K562 (cell line): Measurements from ENCODE around the gene ODC1. TPM values are rescaled to one million over a fixed set of nuclear protein-coding genes. Genes with fewer than 3 reads are reported as not detected.

Source experiments
- ARID2 ChIP-seq: fragments of 450-650 bp; IDR thresholded peaks from 2 replicates; pipeline ENCODE4 v1.6.1; 2017; ENCODE audit warnings: antibody characterized with exemption, mild to moderate bottlenecking
- CBX3 ChIP-seq, 2 experiments: IDR thresholded peaks; 1 replicate in 1 of 2; 2 replicates in 1 of 2; pipeline ENCODE4 v1.6.1; 2012; ENCODE audit warnings: inconsistent platforms in 2 of 2, low read length in 2 of 2, borderline replicate concordance in 1 of 2, control low read depth in 1 of 2
- CHD4 ChIP-seq: fragments of 200-600 bp; sonication (generic); IDR thresholded peaks from 3 replicates; pipeline ENCODE4 v1.6.1; 2012; ENCODE audit warnings: low read depth, mild to moderate bottlenecking, mixed read lengths, low read length, inconsistent platforms; ENCODE audit not compliant: insufficient read depth, insufficient replicate concordance, poor library complexity, severe bottlenecking
- CREB1 ChIP-seq, 2 experiments: sonication (generic) in 1 of 2; formaldehyde crosslinking in 1 of 2; IDR thresholded peaks; 2 replicates each; pipeline versions ENCODE4 v1.6.1 to v1.8.0; 2012 to 2022; ENCODE audit warnings: inconsistent platforms in 1 of 2, mild to moderate bottlenecking in 1 of 2, missing genetic modification reagents in 1 of 2, moderate library complexity in 1 of 2
- EP300 ChIP-seq: IDR thresholded peaks from 2 replicates; pipeline ENCODE4 v1.6.1; 2012; ENCODE audit warnings: low read length, improper control_type of control experiment
- FOXA1 ChIP-seq: fragments of 450-650 bp; IDR thresholded peaks from 2 replicates; pipeline ENCODE4 v1.6.1; 2016; ENCODE audit warnings: mild to moderate bottlenecking, borderline replicate concordance
- GTF2A2 ChIP-seq: IDR thresholded peaks from 2 replicates; pipeline ENCODE4 v1.6.1; 2016; ENCODE audit warnings: mild to moderate bottlenecking, missing genetic modification characterization, missing compliant biosample characterization
- HEY1 ChIP-seq: fragments of 250-450 bp; sonication (Bioruptor Pico); IDR thresholded peaks from 2 replicates; pipeline ENCODE4 v1.5.0; 2020; ENCODE audit warnings: mild to moderate bottlenecking, moderate library complexity, borderline replicate concordance
- L3MBTL2 ChIP-seq: fragments of 450-650 bp; IDR thresholded peaks from 2 replicates; pipeline ENCODE4 v1.6.1; 2016; ENCODE audit warnings: mild to moderate bottlenecking, moderate library complexity
- LCOR ChIP-seq: sonication (generic); formaldehyde crosslinking; IDR thresholded peaks from 2 replicates; pipeline ENCODE4 v1.8.0; 2022; ENCODE audit warnings: mild to moderate bottlenecking, missing genetic modification reagents
- RBM22 ChIP-seq: fragments of 200-400 bp; formaldehyde crosslinking; IDR thresholded peaks from 2 replicates; pipeline ENCODE4 v1.6.1; 2018; ENCODE audit warnings: low read length, low read depth; ENCODE audit not compliant: poor library complexity, severe bottlenecking
- SMAD2 ChIP-seq: fragments of 150-350 bp; IDR thresholded peaks from 2 replicates; pipeline ENCODE4 v1.6.1; 2014; ENCODE audit warnings: low read depth, mild to moderate bottlenecking, low read length
- TCF3 ChIP-seq: sonication (generic); formaldehyde crosslinking; IDR thresholded peaks from 2 replicates; pipeline ENCODE4 v1.4.0; 2020; ENCODE audit warnings: mild to moderate bottlenecking, missing genetic modification reagents
- TFAP4 ChIP-seq: sonication (generic); formaldehyde crosslinking; IDR thresholded peaks from 2 replicates; pipeline ENCODE4 v1.8.0; 2022; ENCODE audit warnings: missing genetic modification reagents, mild to moderate bottlenecking, moderate library complexity, borderline replicate concordance
- ZKSCAN1 ChIP-seq: fragments of 150-350 bp; IDR thresholded peaks from 2 replicates; pipeline ENCODE4 v1.6.1; 2016; ENCODE audit warnings: low read depth, low read length
- ZNF134 ChIP-seq: fragments of 250-450 bp; sonication (Bioruptor Pico); conservative IDR thresholded peaks from 2 replicates; pipeline ENCODE4 v1.4.0; 2020
- ZNF431 ChIP-seq: sonication (generic); formaldehyde crosslinking; IDR thresholded peaks from 2 replicates; pipeline ENCODE4 v1.8.0; 2022; ENCODE audit warnings: mild to moderate bottlenecking, missing genetic modification reagents
- ZNF644 ChIP-seq: fragments of 200-800 bp; sonication (Bioruptor generic); IDR thresholded peaks from 2 replicates; pipeline ENCODE4 v1.6.1; 2016; ENCODE audit warnings: low read depth, missing genetic modification characterization, missing compliant biosample characterization
- polyA plus RNA-seq, 8 experiments: library from polyadenylated mRNA; depleted of rRNA in 4 of 8; stranded (reverse) in 5 of 8; unstranded in 3 of 8; fragments of >200 nt; fragmentation: Nextera tagmentation in 2 of 8; fragmentation: Illumina TruSeq in 1 of 8; extraction: Ambion mirVana in 2 of 8; extraction: Trizol in 1 of 8; gene quantifications; 2 replicates each; pipeline versions ENCODE4 v1.2.1 to v1.2.3, GENCODE V29; 2011 to 2014; ENCODE audit warnings: inconsistent platforms in 1 of 8, missing spikeins in 1 of 8
- total RNA-seq, 7 experiments: library from RNA; depleted of rRNA in 6 of 7; stranded (reverse); fragments of >200 nt in 6 of 7; fragmentation: Illumina TruSeq in 2 of 7; extraction: Trizol in 2 of 7; gene quantifications; 2 replicates each; pipeline versions ENCODE4 v1.2.1 to v1.2.3, GENCODE V29; 2011 to 2021; ENCODE audit warnings: low replicate concordance in 1 of 7
- TF ChIP-seq, protein P1 (sequence below): fragments of 250-450 bp; sonication (Bioruptor Pico); IDR thresholded peaks from 2 replicates; pipeline ENCODE4 v1.6.1; 2021; ENCODE audit warnings: mild to moderate bottlenecking
- TF ChIP-seq, protein P2 (sequence below): fragments of 450-650 bp; IDR thresholded peaks from 2 replicates; pipeline ENCODE4 v1.6.1; 2018; ENCODE audit warnings: mild to moderate bottlenecking, low read depth; ENCODE audit not compliant: partially characterized antibody
- TF ChIP-seq, protein P3 (sequence below): sonication (generic); formaldehyde crosslinking; IDR thresholded peaks from 2 replicates; pipeline ENCODE4 v1.8.0; 2022; ENCODE audit warnings: mild to moderate bottlenecking, missing genetic modification reagents

The ODC1 gene
- total and polyA plus RNA-seq, 9 of the 15 experiments (the other 6 are each of a cell fraction or from before 2014, with no cell fraction given): 142 to 563 (median 457) TPM

- TF ChIP-seq, protein P1, sequence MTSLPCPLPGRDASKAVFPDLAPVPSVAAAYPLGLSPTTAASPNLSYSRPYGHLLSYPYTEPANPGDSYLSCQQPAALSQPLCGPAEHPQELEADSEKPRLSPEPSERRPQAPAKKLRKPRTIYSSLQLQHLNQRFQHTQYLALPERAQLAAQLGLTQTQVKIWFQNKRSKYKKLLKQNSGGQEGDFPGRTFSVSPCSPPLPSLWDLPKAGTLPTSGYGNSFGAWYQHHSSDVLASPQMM: no peak
- no peak for TF ChIP-seq GTF2A2 (tag)
- TF ChIP-seq FOXA1: peak; percentile 32; the same call in 1 of the 2 replicates
- no peak for TF ChIP-seq SMAD2
- TF ChIP-seq CBX3 (IDR thresholded peaks at IDR 0.05; ENCODE audit: borderline replicate concordance in 1 of 2, low read length in 2 of 2): peak in 1 of 2 experiments; percentile 15; a peak in 1 of 3 replicates
- TF ChIP-seq TCF3: peak; percentile 92
- TF ChIP-seq L3MBTL2: peak; percentile 71
- no peak for TF ChIP-seq ZNF431 (CRISPR knock-in tag)
- TF ChIP-seq ZNF134: no peak
- no peak for TF ChIP-seq RBM22
- TF ChIP-seq TFAP4 (CRISPR knock-in tag): peak; percentile 97
- TF ChIP-seq ARID2: peak; percentile 84
- no peak for TF ChIP-seq CHD4
- no peak for TF ChIP-seq CREB1 (IDR thresholded peaks at IDR 0.05)
- TF ChIP-seq CREB1 (CRISPR knock-in tag; IDR thresholded peaks at IDR 0.05): no peak
- TF ChIP-seq, protein P2, sequence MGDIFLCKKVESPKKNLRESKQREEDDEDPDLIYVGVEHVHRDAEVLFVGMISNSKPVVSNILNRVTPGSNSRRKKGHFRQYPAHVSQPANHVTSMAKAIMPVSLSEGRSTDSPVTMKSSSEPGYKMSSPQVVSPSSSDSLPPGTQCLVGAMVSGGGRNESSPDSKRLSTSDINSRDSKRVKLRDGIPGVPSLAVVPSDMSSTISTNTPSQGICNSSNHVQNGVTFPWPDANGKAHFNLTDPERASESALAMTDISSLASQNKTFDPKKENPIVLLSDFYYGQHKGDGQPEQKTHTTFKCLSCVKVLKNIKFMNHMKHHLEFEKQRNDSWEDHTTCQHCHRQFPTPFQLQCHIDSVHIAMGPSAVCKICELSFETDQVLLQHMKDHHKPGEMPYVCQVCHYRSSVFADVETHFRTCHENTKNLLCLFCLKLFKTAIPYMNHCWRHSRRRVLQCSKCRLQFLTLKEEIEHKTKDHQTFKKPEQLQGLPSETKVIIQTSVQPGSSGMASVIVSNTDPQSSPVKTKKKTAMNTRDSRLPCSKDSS: no peak
- TF ChIP-seq ZKSCAN1: peak; percentile 54; the same call in 1 of the 2 replicates
- TF ChIP-seq, protein P3, sequence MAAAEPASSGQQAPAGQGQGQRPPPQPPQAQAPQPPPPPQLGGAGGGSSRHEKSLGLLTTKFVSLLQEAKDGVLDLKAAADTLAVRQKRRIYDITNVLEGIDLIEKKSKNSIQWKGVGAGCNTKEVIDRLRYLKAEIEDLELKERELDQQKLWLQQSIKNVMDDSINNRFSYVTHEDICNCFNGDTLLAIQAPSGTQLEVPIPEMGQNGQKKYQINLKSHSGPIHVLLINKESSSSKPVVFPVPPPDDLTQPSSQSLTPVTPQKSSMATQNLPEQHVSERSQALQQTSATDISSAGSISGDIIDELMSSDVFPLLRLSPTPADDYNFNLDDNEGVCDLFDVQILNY (CRISPR knock-in tag): no peak
- TF ChIP-seq EP300: peak; percentile 51; the same call in 1 of the 2 replicates
- TF ChIP-seq ZNF644 (tag): no peak
- TF ChIP-seq HEY1: no peak
- TF ChIP-seq LCOR (CRISPR knock-in tag): 0 out of 2 replicates have a peak, but pooled peaks have one; percentile 71
These were observed 13.0 kb downstream of the ODC1 start (continued) for GRCh38 chr2:10434886-10435819.
